GM12878 (cell line): ENCODE results near the gene GJA9. TPM values are rescaled to one million over a fixed set of nuclear protein-coding genes. Genes with fewer than 3 reads are reported as not detected.

Experiments used
- CREM ChIP-seq: IDR thresholded peaks from 2 replicates; pipeline ENCODE4 v1.6.1; 2014; ENCODE audit warnings: antibody characterized with exemption, low read depth
- ETV6 ChIP-seq, 2 experiments: fragments of 450-650 bp in 1 of 2; IDR thresholded peaks in 1 of 2; conservative IDR thresholded peaks in 1 of 2; 2 replicates each; pipeline ENCODE4 v1.6.1; 2014; ENCODE audit warnings: antibody characterized with exemption in 1 of 2, borderline replicate concordance in 1 of 2, low read depth in 1 of 2, mild to moderate bottlenecking in 1 of 2, moderate library complexity in 1 of 2
- KDM1A ChIP-seq: fragments of 200-600 bp; sonication (generic); IDR thresholded peaks from 2 replicates; pipeline ENCODE4 v1.6.1; 2016; ENCODE audit warnings: borderline replicate concordance
- LARP7 ChIP-seq: fragments of 450-650 bp; IDR thresholded peaks from 2 replicates; pipeline ENCODE4 v1.6.1; 2017; ENCODE audit warnings: mild to moderate bottlenecking
- ZNF207 ChIP-seq: fragments of 450-650 bp; IDR thresholded peaks from 2 replicates; pipeline ENCODE4 v1.6.1; 2014; ENCODE audit warnings: antibody characterized with exemption, mild to moderate bottlenecking, borderline replicate concordance
- ZNF217 ChIP-seq: fragments of 450-650 bp; IDR thresholded peaks from 2 replicates; pipeline ENCODE4 v1.6.1; 2017; ENCODE audit warnings: antibody characterized with exemption, mild to moderate bottlenecking
- polyA plus RNA-seq, 11 experiments: library from polyadenylated mRNA; depleted of rRNA in 4 of 11; unstranded in 6 of 11; stranded (reverse) in 5 of 11; fragments of >200 nt; fragmentation: Nextera tagmentation in 4 of 11; fragmentation: Illumina TruSeq in 1 of 11; extraction: Ambion mirVana in 4 of 11; extraction: Trizol in 1 of 11; gene quantifications; 1 replicate in 1 of 11; 2 replicates in 10 of 11; pipeline versions ENCODE4 v1.2.1 to v1.2.3, GENCODE V29; 2011 to 2016; ENCODE audit warnings: inconsistent platforms in 2 of 11, missing spikeins in 2 of 11, low read depth in 1 of 11
- total RNA-seq, 4 experiments: library from RNA; depleted of rRNA in 3 of 4; stranded (reverse); fragments of >200 nt in 3 of 4; fragmentation: Illumina TruSeq in 1 of 4; extraction: Trizol in 1 of 4; gene quantifications; 2 replicates each; pipeline versions ENCODE4 v1.2.1 to v1.2.3, GENCODE V29; 2013 to 2021
- TF ChIP-seq, protein P1 (sequence below): IDR thresholded peaks from 2 replicates; pipeline ENCODE4 v1.6.1; 2012; ENCODE audit warnings: improper control_type of control experiment, low read depth, low read length; ENCODE audit not compliant: insufficient replicate concordance

Gene GJA9
- total and polyA plus RNA-seq, 10 of the 15 experiments (the other 5 are each of a cell fraction or from before 2014, with no cell fraction given), result 0.13 TPM; not detected in 9

GRCh38 chr1:38834937-38835827 is 46.2 kb downstream of the GJA9 start (continued):
- TF ChIP-seq, protein P1, sequence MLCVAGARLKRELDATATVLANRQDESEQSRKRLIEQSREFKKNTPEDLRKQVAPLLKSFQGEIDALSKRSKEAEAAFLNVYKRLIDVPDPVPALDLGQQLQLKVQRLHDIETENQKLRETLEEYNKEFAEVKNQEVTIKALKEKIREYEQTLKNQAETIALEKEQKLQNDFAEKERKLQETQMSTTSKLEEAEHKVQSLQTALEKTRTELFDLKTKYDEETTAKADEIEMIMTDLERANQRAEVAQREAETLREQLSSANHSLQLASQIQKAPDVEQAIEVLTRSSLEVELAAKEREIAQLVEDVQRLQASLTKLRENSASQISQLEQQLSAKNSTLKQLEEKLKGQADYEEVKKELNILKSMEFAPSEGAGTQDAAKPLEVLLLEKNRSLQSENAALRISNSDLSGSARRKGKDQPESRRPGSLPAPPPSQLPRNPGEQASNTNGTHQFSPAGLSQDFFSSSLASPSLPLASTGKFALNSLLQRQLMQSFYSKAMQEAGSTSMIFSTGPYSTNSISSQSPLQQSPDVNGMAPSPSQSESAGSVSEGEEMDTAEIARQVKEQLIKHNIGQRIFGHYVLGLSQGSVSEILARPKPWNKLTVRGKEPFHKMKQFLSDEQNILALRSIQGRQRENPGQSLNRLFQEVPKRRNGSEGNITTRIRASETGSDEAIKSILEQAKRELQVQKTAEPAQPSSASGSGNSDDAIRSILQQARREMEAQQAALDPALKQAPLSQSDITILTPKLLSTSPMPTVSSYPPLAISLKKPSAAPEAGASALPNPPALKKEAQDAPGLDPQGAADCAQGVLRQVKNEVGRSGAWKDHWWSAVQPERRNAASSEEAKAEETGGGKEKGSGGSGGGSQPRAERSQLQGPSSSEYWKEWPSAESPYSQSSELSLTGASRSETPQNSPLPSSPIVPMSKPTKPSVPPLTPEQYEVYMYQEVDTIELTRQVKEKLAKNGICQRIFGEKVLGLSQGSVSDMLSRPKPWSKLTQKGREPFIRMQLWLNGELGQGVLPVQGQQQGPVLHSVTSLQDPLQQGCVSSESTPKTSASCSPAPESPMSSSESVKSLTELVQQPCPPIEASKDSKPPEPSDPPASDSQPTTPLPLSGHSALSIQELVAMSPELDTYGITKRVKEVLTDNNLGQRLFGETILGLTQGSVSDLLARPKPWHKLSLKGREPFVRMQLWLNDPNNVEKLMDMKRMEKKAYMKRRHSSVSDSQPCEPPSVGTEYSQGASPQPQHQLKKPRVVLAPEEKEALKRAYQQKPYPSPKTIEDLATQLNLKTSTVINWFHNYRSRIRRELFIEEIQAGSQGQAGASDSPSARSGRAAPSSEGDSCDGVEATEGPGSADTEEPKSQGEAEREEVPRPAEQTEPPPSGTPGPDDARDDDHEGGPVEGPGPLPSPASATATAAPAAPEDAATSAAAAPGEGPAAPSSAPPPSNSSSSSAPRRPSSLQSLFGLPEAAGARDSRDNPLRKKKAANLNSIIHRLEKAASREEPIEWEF, result no peak
- TF ChIP-seq KDM1A, result no peak
- TF ChIP-seq ZNF217, result no peak
- no peak for TF ChIP-seq ETV6 (conservative IDR thresholded peaks at IDR 0.05 in 1 of 2, IDR thresholded peaks at IDR 0.05 in 1 of 2; ENCODE audit: borderline replicate concordance in 1 of 2, low read depth in 1 of 2)
- no peak for TF ChIP-seq LARP7
- no peak for TF ChIP-seq CREM
- no peak for TF ChIP-seq ZNF207
